GM18505 (cell line): ENCODE results near the gene SMOC2.

Experiments
- ATAC-seq: cut with Tn5 transposase; IDR thresholded peaks from one replicate; pipeline ENCODE4 v1.9.1; 2021; ENCODE audit not compliant: unreplicated experiment
- POLR2A ChIP-seq: IDR thresholded peaks from 4 replicates; pipeline ENCODE4 v1.6.1; 2011; ENCODE audit warnings: borderline replicate concordance; ENCODE audit not compliant: insufficient read depth, insufficient read length; ENCODE audit errors: extremely low read depth

The SMOC2 gene

DNA sequence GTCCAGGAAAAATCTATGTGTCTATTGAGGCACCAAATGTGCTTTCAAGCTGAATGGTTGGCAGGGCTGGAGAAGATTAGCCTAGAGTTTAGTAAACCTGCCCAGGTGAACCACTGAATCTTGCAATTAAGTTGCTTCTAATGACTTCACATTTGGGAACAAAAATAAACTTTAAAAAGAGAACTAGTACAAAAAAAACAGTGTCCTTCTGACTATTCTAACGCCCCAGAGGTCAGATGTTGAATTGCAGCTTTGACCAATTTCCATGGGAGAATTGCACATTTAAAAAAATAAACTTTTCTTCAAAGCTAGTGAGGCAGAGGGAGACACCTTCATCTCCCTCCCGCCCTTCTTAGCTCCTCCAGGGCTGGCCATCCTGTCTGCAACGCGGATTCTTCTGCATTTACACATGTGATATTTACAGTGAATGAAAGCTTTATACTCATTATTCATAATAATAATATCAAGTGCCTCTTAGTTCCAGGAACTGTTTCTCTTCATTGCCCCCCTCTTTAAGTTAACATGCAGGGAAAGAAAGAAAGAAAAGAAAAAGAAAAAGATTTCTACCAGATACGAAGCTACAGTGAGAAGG, 270.2 kb downstream of the SMOC2 start:
- TF ChIP-seq POLR2A = no peak
- ATAC-seq = no peak

DNA sequence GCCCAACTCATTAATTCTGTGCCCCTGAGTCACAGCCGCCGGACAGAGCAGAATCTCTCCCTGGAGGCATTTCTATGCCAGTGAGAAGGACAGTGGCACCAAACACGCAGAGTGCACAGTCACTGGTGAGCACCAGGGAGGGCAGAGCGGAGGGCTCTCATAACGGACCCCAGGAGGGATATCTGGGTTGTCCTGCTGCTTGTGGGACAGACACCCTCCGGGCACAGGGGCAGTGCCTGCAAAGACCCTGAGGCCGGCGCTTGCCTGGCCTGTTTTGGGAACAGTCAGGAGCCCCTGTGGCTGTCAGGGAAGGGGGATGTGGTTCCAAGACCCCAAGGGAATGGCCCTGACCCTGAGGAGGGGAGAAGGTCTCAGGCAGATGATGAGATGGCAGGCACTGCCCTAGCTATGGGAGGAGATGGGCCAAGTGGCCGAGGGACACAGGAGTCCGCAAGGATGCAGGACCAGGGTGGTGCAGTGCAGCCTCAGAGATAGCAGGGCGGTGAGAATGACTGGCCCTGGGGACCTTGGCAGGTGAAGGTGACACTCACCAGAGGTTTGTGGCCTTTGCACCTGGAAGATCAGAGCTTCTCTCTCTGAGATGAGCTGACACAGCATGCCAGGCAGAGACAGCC, 270.8 kb downstream of the SMOC2 start:
- no peak for ATAC-seq
- TF ChIP-seq POLR2A = no peak

DNA sequence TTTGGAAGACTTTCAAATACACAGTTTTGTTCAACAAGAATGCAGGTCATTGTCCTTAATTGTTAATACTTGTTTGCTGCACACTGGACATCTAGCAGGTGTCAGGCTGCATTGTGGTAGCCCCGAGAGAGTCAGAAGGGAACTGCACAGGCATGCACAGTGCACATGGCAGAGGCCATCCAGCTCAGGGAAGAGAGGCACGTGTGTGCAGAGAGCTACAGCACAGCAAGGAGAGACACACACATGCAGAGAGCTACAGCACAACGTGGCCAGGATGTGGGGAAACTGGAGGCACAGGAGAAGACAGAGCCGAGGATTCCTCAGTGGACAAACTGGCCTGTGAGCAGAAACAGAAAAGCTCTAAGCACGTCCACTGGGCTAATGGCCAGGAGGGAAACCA, 272.0 kb downstream of the SMOC2 start:
- no peak for ATAC-seq
- no peak for TF ChIP-seq POLR2A

DNA sequence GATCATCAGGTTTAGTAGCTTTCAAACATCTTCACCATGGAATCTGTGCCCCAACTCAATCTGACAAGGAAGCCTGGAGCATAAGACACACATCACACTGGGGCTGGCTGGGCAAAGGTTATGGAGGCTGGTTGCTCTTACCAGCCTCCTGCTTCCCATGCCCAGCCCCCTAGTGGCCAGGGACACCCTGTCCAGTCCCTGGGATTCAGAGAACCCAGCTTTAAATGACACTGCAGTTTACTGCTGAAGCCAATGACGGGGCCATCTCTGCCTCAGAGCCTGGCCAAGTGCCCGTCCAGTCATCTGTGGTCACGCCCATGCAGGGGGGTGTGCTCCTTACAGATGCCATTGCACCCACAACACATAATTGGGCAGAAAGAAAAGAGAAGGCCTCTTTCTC, 272.9 kb downstream of the SMOC2 start:
- no peak for ATAC-seq
- TF ChIP-seq POLR2A = no peak

DNA sequence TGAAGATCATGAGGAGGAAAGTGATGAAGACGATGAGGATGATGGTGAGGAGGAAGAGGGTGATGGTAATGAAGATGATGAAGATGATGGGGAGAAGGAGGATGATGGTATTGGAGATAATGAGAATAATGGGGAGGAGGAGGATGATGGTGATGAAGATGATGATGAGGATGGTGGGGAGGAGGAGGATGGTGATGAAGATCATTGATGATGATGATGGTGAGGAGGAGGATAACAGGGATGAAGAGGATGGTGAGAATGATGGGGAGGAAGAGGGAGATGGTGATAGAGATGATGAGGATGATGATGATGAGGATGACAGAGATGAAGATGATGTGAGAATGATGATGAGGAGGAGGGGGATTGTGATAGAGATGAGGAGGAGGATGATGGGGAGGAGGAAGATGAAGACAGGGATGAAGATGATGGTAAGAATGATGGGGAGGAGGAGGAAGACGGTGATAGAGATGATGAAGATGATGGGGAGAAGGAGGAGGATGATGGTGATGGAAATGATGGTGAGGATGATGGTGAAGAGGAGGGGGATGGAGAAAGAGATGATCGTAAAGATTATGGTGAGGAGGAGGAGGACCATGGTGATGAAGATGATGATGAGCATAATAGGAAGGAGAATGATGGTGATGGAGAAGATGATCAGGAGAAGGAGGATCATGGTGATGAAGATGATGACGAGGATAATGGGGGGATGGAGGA, 273.7 kb downstream of the SMOC2 start:
- TF ChIP-seq POLR2A = no peak
- ATAC-seq = no peak

DNA sequence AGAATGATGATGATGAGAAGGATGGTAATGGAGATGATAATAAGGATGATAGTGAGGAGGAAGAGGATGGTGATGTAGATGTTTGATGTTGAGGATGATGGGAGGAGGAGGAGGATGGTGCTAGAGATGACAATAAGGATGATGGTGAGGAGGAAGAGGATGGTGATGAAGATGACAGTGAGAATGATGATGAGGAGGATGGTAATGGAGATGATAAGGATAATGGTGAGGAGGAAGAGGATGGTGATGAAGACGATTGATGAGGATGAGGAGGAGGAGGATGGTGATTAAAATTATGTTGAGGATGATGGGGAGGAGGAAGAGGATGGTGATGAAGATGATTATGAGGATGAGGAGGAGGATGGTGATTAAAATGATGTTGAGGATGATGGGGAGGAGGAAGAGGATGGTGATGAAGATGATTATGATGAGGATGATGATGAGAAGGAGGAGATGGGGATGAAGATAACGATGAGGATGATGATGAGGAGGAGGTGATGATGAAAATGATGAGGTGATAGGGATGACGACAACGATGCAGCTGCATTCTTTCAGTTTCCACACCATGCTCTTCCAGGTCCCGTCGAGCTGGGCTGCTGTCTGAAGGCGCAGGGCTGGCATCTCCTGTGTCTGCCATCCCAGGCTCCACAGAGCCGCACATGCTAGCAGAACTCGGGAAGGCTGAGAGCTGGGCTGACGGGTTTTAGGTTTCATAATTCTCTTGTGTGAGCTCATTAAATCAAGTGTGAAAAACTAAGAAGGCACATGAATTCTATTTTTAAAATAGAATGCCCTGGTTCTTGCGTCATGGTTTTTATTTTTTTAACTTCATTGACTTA, 274.9 kb downstream of the SMOC2 start:
- TF ChIP-seq POLR2A = no peak
- ATAC-seq = no peak

DNA sequence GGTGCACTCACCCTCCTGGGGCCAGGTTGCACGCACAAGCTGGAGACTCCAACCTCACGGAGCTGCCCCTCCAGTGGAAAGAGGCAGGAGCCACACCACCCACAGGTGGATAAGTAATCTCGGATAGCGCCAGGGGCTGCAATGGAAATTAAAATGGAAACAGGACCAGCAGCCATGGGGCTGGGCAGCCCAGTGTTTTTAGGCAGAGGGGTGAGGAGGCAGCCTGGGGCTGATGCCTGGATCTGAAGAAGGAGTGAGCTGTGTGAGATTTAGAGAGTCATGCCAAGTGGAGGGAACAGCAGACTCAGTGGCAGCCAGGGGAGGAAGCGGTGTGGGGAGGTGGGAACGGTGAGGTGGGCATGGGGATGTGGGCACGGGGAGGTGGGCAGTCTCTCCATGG, 275.6 kb downstream of the SMOC2 start:
- ATAC-seq = no peak
- no peak for TF ChIP-seq POLR2A

DNA sequence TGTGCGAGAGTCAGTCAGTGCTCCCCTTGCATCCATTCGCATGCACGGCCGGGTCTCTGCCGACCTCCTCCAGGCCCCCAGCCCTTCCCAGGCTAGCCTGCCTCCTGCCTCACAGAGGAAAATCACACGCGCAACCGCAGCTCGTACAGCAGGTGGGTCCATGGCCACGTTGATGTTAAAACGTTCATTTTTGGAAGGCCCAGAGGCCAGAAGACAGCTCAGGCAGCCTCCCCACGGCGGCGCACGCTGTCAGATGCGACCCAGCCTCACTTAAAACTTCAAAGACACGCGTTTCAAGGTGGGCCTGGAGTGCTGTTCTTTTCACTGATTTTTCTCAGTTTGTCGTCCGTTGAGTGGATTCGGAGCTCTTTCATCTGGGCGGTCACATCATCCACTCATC, 276.5 kb downstream of the SMOC2 start:
- no peak for ATAC-seq
- TF ChIP-seq POLR2A = no peak
